Astrocyte of the cerebellum (primary cell): ENCODE data around the gene ERFL.
A peak's percentile ranks its signal among the peaks of the same experiment; 100 is the strongest.

ENCODE experiments used
- DNase-seq: peaks from one replicate; pipeline ENCODE4 v3.0.0-alpha.2; 2011; ENCODE audit warnings: low read depth
- H3K4me3 ChIP-seq: 2 replicates; pipeline ENCODE4 v1.5.1; 2011; ENCODE audit warnings: mild to moderate bottlenecking, low read depth, low read length, moderate library complexity
- in situ Hi-C: cut with HindIII; loops from 2 replicates; pipeline ENCODE4 v1.10.0; 2017; ENCODE audit warnings: low sequenced_read_pairs
- TF ChIP-seq, protein P1 (sequence below): IDR thresholded peaks from 2 replicates; pipeline ENCODE4 v1.5.1; 2012; ENCODE audit warnings: low read length, low read depth, moderate library complexity, mild to moderate bottlenecking; ENCODE audit errors: missing control alignments

Gene ERFL

DNA sequence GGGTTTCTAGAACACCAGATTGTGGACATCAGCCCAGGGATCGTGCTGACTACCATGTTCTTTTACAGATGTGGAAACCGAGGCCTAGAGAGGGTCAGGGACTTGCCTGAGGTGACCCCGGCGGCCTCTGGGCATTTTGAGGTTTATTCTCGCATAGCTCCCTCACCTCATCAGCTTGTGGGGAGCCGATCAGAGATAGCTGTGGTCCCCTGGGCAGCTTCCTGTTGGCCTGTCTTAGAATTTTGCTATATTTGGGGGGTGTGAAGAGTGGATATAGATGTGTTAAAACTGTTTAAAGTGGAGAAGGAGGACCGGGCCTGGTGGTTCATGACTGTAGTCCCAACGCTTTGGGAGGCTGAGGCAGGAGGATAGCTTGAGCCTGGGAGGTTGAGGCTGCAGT lies 38.4 kb downstream of the ERFL start:
- TF ChIP-seq, protein P1, sequence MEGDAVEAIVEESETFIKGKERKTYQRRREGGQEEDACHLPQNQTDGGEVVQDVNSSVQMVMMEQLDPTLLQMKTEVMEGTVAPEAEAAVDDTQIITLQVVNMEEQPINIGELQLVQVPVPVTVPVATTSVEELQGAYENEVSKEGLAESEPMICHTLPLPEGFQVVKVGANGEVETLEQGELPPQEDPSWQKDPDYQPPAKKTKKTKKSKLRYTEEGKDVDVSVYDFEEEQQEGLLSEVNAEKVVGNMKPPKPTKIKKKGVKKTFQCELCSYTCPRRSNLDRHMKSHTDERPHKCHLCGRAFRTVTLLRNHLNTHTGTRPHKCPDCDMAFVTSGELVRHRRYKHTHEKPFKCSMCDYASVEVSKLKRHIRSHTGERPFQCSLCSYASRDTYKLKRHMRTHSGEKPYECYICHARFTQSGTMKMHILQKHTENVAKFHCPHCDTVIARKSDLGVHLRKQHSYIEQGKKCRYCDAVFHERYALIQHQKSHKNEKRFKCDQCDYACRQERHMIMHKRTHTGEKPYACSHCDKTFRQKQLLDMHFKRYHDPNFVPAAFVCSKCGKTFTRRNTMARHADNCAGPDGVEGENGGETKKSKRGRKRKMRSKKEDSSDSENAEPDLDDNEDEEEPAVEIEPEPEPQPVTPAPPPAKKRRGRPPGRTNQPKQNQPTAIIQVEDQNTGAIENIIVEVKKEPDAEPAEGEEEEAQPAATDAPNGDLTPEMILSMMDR = no peak
- no peak for DNase-seq
- in situ Hi-C loops = no loop called here
- no peak overlapping the region for H3K4me3 ChIP-seq

- TF ChIP-seq, protein P1 = no peak
- in situ Hi-C loops = no loop called here
- no peak overlapping the region for H3K4me3 ChIP-seq
- DNase-seq = no peak
Measured at GRCh38 chr19:41888926-41889325, 39.3 kb downstream of the ERFL start.

DNA sequence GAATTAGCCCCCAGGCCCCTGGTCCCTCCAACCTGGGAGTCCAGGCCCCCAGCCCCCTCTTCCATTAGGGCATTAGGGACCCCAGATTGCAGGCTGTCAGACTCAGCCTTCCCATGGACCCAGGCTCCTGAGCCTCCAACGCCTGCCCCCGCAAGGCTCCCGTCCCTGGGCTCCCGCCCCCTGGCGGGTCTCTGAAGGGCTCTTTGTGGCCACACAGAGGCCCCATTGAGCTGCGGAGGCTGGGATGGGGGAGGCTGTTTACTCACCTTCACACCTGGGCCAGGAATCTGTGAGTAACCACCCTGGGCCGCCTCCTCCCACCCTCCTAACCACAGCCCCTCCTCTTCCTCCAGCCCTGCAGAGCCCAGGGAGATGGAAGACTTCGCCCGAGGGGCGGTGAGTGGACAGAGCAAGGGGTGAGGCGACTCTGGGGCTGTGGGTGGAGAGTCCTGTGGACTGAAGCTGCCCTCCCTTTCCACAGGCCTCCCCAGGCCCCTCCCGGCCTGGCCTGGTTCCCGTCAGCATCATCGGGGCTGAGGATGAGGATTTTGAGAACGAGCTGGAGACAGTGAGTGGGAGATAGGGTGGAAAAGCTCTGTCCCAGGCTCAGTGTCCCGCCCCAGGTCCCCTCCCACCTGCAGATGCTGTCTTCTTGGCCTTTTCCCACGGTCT lies 40.4 kb downstream of the ERFL start:
- in situ Hi-C loops = no loop called here
- TF ChIP-seq, protein P1 = peak; percentile 12
- DNase-seq = peak; percentile 11
- H3K4me3 ChIP-seq = no peak overlapping the region

DNA sequence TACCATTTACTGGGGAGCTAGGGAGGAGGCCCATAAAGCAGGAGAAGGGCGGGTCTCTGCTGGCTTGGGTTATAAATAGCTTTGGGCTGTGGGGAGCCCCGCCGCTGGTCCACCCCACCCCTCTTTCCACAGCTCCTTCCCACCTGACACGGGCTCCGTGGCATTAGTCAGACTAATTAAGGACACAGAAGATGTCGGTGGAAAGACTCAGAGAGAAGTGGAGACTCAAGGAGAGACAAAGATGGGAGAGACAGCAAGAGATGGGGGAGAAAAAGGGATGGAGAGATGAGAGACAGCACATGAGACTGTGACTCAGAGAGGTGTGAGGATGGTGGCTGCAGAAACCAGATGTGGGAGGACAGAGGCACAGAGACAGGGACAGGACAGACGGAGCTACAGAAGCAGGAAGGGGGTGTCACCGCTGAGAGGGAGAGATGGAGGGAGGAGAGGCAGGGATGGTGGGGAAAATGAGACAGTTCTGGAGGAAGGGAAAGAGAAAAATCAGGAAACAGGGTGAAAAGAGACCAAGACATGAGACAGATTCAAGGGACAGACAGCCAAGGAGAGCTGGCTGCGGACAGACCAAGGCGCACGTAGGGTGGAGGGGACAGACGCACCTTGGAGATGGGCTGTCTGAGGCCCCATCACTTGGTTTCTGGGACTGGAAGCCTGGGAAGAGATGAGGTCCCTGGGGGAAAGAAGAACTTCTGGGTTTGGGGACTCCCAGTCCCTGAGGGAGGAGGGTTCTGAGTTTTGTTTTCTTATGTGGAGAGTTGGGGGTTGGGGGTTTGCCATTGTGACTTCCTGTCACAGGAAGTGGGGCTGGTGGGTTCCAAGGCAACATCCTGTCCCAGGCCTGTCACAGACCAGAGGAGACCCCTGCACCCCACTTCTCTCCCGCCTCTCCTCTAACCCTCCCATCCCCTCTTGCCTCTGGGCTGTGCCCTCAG lies 41.2 kb downstream of the ERFL start:
- no peak for DNase-seq
- TF ChIP-seq, protein P1 = no peak
- in situ Hi-C loops = no loop called here
- H3K4me3 ChIP-seq = no peak overlapping the region

DNA sequence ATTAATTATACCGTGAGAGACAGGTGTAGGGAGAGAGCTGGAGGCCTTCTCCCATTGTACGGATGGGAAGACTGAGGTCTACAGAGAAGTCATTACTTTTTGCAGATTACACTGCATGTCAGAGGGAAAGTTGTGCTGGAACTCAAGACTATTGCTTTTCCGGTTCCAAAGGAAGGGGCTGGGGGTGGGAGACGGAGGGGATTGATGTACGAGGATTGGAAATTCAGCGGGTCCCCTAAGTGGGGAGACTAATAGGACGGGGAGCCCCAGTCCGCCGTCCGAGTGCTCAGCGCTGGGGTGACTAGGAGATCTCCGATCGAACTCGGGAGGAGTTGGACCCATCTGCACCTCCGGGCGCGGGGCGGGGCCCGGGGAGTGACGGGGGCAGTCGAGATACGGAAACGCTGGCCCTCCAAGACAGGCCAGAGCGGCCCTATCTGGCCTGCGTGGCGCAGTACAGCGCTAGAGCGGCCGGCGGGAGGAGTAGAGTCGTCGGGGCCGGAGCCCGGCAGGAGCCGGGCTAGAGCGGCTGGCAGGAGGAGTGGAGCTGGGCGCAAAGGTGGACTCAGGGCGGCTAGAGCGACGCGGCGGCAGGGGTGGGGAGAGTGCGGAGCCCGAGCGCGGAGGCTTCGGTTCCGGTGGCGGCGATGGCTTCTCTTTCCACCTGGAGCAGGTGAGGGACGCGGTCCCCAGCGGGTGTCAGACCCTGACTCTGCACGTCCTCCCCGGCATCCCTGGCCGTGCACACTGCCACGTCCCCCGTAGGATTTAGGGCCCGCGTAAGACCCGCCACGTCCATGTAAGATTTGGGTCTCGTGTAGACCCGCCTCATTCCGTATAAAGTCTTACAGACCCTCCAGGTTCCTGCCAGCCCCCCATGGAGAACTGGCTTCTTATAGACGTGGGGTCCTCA lies 44.2 kb downstream of the ERFL start:
- TF ChIP-seq, protein P1 = peak; percentile 8
- peak overlapping the region; percentile 61 for H3K4me3 ChIP-seq
- peak; percentile 85 for DNase-seq
- in situ Hi-C loops = no loop called here

DNA sequence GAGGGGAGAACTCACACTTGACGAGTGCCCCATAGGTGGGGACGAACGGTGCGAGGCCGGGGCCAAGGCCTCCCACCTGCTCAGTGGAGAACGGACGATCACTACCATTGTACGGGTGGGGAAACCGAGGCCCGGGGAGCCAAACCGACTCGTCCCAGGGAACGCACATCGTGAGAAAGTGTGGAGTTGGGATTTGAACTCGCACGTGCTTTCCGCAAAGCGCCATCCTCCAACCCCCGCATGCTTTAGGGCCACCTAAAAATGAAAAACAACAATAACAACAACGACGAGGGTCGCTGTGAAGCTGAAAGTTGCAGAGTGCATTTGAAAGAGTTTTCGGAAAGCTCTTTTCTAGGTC lies 44.8 kb downstream of the ERFL start:
- in situ Hi-C loops = no loop called here
- peak overlapping the region; percentile 61 for H3K4me3 ChIP-seq
- DNase-seq = no peak
- TF ChIP-seq, protein P1 = no peak
